ENCODE results near the gene MON1B. TPM values are rescaled to one million over a fixed set of nuclear protein-coding genes. Genes with fewer than 3 reads are reported as not detected.

Gene MON1B
- total RNA-seq, 4 donors from 2014 or later = 18.4 to 35.4 (median 22.3) TPM

GRCh38 chr16:77219437-77219836, 28.4 kb downstream of the MON1B start:
- TF ChIP-seq CTCF (IDR thresholded peaks at IDR 0.05; ENCODE audit: low read depth) = no peak

- no peak for TF ChIP-seq CTCF (IDR thresholded peaks at IDR 0.05; ENCODE audit: low read depth)
Measured at GRCh38 chr16:77220427-77220826, 29.4 kb downstream of the MON1B start.

GRCh38 chr16:77221482-77221881, 30.5 kb downstream of the MON1B start:
- TF ChIP-seq CTCF (IDR thresholded peaks at IDR 0.05; ENCODE audit: low read depth) = no peak

GRCh38 chr16:77223184-77223583, 32.2 kb downstream of the MON1B start:
- no peak for TF ChIP-seq CTCF (IDR thresholded peaks at IDR 0.05; ENCODE audit: low read depth)

- no peak for TF ChIP-seq CTCF (IDR thresholded peaks at IDR 0.05; ENCODE audit: low read depth)
Measured at GRCh38 chr16:77225182-77225581, 34.2 kb downstream of the MON1B start.

- TF ChIP-seq CTCF (IDR thresholded peaks at IDR 0.05; ENCODE audit: low read depth) = no peak
Measured at GRCh38 chr16:77227745-77228144, 36.8 kb downstream of the MON1B start.

GRCh38 chr16:77231047-77231446, 40.1 kb downstream of the MON1B start:
- no peak for TF ChIP-seq CTCF (IDR thresholded peaks at IDR 0.05; ENCODE audit: low read depth)

Data from subcutaneous adipose tissue (tissue), 4 donors.